ENCODE data around the gene APC2. TPM values are rescaled to one million over a fixed set of nuclear protein-coding genes. Genes with fewer than 3 reads are reported as not detected.

APC2 gene
- total RNA-seq, 4 donors from 2014 or later: 0.17 to 0.22 (median 0.19) TPM; not detected in 1

GRCh38 chr19:1441677-1442438 lies 8.1 kb upstream of the APC2 start:
- TF ChIP-seq CTCF (IDR thresholded peaks at IDR 0.05; ENCODE audit: low read depth): no peak

- TF ChIP-seq CTCF (IDR thresholded peaks at IDR 0.05; ENCODE audit: low read depth): no peak
Observed at GRCh38 chr19:1445185-1445931, 4.6 kb upstream of the APC2 start.

GRCh38 chr19:1445932-1446712 lies 3.8 kb upstream of the APC2 start:
- no peak for TF ChIP-seq CTCF (IDR thresholded peaks at IDR 0.05; ENCODE audit: low read depth)

GRCh38 chr19:1446713-1447481 lies 3.0 kb upstream of the APC2 start:
- TF ChIP-seq CTCF (IDR thresholded peaks at IDR 0.05; ENCODE audit: low read depth): no peak

- TF ChIP-seq CTCF (IDR thresholded peaks at IDR 0.05; ENCODE audit: low read depth): no peak
Observed at GRCh38 chr19:1447504-1447903, 2.4 kb upstream of the APC2 start.

- TF ChIP-seq CTCF (IDR thresholded peaks at IDR 0.05; ENCODE audit: low read depth): no peak
Observed at GRCh38 chr19:1447944-1448343, 2.0 kb upstream of the APC2 start.

Measured in subcutaneous adipose tissue (tissue), 4 donors.